ENCODE measurements around the gene RAB43.
A peak's percentile ranks its signal among the peaks of the same experiment; 100 is the strongest.
"Not testable (repeated sequence)": the region's sequence is repeated elsewhere in the genome, so short reads cannot be mapped to it uniquely, and the experiment has no call there.

The RAB43 gene

DNA sequence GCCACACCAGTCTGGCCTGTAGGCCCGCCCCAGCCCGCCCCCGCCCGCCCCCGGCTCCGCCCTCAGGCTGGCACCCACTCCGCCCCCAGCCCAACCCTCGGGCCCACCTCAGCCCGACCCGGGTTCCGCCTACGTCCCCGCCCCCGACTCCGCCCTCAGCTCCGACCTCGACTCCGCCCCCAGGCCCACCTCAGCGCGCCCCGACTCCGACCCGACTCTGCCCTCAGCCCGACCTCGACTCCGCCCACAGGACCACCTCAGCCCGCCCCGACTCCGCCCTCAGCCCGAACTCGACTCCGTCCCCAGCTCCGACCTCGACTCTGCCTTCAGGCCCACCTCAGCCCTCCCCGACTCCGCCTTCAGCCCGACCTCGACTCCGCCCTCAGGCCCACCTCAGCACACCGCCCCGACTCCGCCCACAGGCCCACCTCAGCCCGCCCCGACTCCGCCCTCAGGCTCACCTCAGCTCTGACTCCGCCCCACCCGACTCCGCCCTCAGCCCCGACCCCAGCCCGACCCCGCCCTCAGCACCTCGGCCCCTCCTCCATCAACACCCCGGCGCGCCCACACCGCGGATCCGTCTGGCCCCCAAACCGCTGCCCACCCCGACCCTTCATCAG, at the start of gene RAB43:
TSS of gene RAB43 (minus strand) at position 13 of the 620 bp plus-strand sequence. CDS start 315 bp downstream, outside the sequence.
- DNase-seq (ENCODE audit: low read depth in 2 of 2): peak; percentile 77 to 81

DNA sequence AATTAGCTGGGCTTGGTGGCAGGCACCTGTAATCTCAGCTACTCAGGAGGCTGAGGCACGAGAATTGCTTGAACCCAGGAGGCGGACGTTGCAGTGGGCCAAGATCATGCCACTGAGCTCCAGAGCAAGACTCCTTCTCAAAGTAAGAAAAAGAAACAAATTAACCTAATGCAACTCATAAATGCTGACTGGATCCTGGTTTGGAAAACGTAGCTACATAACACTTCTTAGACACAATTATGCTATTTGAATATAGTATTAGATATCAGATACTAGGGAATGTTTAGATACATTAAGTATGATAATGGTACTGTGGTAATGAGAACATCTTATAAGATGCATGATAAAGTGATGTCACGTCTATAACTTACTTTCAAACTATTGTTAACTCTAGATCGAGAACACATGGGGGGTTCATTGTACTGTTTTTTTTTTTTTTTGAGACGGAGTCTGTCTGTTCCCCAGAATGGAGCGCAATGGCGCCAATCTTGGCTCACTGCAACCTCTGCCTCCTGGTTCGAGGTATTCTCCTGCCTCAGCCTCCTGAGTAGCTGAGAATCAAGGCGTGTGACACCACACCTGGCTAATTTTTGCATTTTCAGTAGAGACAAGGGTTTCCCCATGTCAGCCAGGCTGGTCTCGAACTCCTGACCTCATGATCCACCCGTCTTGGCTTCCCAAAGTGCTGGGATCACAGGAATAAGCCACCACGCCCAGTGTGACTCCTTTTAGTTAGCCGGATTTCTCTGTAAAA, 45.2 kb upstream of the RAB43 start:
- no peak for DNase-seq (ENCODE audit: low read depth in 2 of 2)

DNA sequence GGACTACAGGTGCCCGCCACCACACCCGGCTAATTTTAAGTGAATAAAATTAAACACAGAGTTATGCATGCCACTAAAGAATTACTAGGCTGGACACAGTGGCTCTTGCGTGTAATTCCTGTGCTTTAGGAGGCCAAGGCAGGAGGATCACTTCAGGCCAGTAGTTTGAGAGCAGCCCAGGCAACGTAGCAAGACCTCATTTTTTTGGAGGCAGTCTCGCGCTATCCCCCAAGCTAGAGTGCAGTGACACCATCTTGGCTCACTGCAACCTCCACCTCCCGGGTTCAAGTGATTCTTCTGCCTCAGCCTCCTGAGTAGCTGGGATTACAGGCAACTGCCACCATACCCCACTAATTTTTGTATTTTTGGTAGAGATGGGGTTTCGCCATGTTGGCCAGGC, 44.0 kb upstream of the RAB43 start:
- DNase-seq (ENCODE audit: low read depth in 2 of 2): not testable (repeated sequence)

DNA sequence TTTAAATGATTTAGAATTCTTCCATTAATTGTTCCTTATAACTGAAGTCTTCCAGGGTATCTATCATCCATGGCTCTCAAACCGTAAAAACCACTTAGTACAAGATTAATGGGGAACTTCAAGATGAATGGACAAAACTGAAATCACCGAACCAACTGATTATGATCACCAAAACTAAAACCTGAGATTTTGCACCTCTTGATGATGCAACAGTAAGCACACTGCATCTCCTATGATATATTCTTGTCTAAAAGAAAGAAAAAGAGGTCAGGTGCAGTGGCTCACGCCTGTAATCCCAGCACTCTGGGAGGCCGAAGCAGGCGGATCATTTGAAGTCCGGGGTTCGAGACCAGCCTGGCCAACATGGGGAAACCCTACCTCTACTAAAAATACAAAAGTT, 42.9 kb upstream of the RAB43 start:
- no peak for DNase-seq (ENCODE audit: low read depth in 2 of 2)

DNA sequence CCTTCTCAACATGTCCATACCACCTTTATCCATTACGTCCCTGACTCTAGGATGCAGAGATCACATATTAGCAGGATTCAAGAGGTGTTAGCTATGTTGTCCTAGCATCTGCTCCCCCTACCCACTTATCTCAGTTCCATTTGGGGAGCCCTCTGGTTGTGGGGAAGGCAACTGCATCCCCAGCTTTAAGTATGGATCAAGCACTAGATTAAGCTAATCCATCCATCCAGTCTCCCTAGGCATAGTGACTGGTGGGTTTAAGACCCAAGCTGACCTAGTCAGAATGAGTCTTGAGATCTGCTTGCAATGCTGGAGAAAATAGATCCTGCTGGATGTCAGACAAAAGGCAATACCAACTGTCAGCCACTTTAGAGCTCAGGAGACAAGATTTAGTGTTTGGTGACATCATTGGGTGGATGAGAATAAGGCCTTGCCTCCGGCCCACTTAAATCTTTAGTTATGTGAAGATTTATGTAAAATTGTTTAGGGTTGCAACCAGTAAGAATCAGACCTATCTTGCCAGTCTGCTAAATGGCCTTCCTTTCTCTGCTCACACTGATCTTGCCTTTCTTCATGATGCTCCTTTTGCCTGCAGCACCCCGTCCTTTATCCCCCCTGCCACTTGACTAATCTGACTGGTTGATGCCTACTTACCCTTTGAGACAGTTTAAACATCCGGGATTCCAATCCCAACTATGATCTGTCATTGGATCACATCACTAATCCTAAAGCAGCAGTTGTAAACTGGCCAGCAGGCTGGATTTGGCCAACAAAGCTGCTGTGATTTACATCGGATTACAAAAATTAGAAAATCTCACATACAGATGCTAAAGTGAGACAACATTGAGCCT, 41.4 kb upstream of the RAB43 start:
- no peak for DNase-seq (ENCODE audit: low read depth in 2 of 2)

DNA sequence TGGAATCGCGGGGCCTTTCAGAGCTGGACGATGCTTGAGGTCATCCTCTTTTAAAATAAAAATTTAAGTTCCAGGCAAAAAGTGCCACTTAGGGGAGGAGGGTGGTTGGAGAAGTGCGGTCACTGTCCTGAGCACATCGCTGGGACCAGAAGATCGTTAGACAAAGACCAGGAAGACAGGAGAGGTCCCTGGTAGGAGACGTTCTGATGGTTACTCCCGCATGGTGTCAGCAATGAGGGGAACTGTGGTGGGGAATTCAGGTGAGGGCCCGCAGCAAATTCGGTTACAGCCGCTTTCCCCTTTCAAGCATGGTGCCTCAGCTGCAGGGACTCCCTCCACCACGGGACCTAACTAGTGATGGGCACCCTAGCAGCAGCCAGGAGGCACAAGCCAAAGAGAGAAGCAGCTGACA, 40.3 kb upstream of the RAB43 start:
- peak in 1 of 2 donors; percentile 5 for DNase-seq (ENCODE audit: low read depth in 2 of 2)

DNA sequence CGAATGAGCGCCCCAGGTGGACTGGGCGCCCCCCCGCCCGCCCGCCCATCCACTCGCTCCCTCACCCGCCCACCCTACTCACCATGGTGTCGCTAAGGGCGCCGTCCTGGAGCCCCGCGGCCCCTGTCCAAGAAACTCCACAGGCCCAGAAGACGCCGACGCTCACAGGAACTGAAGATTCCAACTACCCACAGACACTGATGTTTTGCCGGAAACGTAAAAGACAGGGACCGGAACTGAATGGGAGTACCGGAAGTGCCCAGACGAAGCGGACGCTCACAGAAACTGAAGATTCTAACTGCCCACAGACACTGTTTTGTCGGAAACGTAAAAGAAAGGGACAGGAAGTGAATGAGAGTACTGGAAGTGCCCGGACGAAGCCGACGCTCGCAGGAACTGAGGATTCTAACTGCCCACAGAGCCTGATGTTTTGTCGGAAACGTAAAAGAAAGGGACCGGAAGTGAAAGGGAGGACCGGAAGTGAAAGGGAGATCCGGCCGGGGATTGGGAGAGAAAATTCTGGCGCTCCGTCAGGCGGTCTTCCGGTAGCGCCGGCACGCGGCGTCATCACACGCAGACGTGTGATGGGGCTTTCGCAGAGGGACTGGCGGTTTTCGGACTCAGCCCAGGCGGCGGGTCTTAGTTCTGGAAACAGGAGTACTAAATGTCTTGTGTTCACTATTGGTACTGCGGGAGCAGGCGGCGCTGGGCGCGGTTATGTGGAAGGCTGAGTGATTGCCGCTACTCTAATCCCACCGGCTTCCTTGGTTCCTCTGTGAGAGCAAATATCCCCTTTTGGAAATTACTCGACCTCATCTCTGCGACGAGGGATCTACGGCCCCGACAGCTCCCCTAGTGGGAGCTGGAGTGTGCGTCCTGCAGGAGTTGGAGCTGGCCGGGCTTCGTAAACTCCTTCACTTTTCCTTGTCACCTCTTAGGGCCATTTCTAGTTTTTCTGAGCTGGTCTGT, 39.6 kb upstream of the RAB43 start, which contains the start of gene ISY1:
TSS of gene ISY1 (minus strand) at position 173 of the 969 bp plus-strand sequence. CDS start at position 85, 88 bp downstream.
- DNase-seq (ENCODE audit: low read depth in 2 of 2): peak; percentile 74 to 77

DNA sequence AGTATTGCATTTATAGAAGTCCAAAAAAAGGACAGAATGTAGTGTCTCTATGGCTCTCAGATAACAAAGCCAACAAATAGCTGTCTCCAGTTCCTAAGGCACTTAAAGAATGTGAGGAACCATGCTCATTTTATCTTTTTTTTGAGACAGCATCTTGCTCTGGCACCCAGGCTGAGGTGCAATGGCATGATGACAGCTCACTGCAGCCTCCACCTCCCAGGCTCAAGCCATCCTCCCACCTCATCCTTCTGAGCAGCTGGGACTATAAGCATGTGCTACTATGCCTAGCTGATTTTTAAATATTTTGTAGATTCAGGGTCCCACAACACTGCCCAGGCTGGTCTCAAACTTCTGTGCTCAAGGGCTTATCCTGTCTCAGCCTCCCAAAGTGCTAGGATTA, 23.2 kb upstream of the RAB43 start:
- no peak for DNase-seq (ENCODE audit: low read depth in 2 of 2)

DNA sequence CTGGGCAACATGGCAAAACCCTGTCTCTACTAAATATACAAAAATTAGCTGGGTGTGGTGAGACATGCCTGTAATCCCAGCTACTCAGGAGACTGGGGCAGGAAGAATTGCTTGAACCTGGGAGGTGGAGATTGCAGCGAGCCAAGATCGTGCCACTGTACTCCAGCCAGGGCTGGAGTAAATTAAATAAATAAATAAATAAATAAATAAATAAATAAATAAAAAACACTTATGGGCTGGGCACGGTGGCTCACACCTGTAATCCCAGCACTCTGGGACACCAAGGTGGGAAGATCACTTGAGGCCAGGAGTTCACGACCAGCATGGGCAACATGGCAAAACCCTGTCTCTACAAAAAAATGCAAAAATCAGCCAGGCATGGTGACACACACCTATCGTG, 19.4 kb upstream of the RAB43 start:
- DNase-seq (ENCODE audit: low read depth in 2 of 2): not testable (repeated sequence)

DNA sequence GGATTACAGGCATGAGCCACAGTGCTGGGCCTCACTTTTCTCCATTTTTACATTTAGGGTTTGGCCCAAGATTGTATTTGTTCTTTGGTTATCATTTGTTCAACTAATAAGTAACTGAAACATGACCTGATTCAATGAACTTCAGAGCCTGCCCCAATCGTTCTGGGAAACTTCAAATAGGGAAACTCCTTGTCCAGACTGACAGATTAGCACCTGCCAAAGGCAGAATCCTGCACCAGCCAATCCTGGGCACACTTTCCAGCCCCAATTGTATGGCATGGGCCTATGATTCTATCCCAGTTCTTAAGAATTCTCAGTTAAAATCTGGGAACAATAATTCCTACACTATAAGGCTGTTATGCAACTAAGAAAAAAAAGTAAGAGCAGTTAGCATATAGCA, 18.3 kb upstream of the RAB43 start:
- no peak for DNase-seq (ENCODE audit: low read depth in 2 of 2)

DNA sequence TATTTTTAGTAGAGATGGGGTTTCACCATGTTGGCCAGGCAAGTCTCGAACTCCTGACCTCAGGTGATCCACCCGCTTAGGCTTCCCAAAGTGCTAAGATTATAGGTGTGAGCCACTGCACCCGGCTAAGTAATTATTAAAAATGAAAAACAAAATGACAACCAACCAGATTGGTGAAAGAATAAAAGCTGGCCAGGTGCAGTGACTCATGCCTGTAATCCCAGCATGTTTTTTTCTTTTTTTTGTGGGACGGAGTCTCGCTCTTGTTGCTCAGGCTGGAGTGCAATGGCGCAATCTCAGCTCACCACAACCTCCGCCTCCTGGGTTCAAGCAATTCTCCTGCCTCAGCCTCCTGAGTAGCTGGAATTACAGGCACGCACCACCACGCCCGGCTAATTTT, 14.7 kb upstream of the RAB43 start:
- DNase-seq (ENCODE audit: low read depth in 2 of 2): not testable (repeated sequence)

DNA sequence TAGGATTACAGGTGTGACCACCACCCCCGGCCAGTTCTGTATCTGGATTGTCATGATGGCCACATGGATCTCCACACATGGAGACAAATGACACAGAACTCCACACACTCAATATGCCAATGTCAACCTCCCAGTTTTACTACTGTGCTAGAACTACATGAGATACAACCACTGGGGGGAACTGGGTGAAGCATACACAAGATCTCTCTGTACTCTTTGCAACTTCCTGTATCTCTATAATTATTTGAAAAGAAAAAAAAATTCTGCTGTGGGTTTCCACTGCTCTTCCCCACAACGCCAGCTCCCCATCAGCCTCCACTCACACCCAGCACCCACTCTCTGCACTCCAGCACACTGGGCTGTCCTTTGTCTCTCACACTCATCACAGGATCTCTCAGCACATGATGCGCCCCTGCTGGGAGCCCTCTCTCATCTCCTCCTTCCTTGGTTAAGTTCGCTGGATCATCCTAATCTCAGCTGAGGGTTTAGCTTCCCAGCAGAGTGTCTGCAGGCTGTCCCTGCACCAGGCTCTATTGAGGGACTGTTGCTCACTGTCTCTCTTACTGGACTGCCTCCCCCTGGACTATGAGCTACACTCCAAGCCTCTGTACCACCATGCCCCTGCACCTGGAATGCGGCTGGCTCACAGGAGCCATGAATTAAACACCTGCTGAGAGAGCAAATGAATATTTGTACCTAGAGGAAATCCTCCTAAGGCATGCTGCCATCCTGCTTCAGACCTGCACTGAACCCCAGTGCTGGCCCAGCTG, 10.7 kb upstream of the RAB43 start:
- no peak for DNase-seq (ENCODE audit: low read depth in 2 of 2)

DNA sequence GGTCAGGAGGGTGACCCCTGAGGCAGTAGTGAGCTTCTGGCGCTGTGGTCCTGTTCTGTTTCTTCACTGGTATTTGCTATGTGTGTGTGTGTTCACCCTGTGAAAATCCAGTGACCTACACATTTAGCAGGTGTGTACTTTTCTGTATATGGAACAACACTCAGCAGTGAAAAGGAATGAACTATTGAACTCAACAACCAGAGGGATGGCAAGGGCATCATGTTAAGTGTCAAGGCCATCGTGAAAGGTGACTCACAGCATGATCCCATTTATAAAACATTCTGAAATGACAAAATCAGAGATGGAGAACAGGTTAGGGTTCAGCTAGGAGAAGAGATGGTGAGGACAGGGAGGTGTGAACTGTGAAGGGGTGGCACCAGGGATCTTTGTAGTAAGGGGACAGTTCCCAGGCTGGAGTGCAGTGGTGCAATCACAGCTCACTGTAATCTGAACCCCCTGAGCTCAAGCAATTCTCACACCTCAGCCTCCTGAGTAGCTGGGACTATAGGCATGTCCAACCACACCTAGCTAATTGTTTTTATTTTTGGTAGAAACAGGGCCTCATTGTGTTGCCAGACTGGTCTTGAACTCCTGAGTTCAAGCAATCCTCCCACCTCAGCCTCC, 10.0 kb upstream of the RAB43 start:
- no peak for DNase-seq (ENCODE audit: low read depth in 2 of 2)

DNA sequence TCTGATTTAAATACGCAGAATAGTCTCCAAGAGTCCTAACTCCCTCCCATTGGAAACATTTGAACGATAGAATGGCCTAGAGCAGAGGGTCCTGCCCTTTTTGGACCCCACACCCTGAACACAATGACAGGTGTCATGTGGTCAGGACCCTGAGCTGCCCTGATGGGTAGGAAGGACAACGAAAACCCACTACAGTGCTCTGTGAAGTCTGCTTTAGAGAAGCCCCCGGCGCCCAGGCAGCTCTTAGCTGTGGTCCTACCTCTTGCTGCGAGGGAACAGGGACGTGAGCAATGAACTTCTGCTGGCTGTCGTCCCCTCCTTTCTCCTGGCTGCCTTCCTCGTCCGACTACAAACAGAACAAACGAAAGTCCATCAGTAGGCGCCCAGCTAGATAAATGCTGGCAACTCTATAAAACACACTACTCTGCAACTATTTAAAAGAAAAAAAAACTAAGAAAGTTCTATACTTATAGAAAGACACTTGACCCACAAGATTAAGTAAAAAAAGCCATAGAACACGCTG, 8.7 kb upstream of the RAB43 start:
- no peak for DNase-seq (ENCODE audit: low read depth in 2 of 2)

DNA sequence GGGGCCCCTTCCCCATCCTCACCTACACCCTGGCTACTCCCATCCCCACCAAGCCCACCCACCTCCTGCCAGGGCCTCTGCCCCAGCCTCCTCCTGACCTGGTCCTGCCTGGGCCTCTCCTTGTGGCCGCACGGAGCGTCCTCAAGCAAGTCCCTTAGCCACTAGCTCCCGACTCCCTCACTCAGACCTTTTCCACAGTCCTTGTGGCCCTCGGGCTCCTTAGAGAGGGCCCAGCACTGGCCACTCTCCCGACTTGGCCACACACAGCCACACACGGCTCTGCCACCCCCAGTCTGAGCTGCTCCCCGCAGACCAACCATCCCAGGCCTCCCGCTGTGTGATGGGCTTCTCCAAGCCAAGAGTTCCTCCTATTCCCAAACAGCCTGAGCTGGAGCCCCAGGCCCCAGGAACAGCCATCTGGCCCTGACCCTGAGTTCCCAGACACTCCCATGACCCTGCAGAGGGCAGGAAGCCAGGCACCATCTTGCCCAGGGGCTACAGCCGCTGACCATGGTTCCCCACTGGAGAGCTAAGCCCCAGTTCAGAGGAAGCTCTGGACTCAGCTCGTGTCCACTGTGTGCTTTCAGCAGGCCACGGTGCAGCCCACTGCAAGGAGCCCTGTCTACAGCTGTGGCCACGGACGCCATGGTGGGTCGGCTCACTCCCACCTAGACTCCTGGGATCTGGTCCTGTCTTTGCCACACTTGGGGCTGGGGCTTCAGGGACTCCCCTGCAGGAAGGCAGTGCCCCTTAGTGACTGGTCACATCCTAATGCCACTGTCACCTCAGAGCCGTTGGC, 7.0 kb upstream of the RAB43 start:
- DNase-seq (ENCODE audit: low read depth in 2 of 2): no peak

DNA sequence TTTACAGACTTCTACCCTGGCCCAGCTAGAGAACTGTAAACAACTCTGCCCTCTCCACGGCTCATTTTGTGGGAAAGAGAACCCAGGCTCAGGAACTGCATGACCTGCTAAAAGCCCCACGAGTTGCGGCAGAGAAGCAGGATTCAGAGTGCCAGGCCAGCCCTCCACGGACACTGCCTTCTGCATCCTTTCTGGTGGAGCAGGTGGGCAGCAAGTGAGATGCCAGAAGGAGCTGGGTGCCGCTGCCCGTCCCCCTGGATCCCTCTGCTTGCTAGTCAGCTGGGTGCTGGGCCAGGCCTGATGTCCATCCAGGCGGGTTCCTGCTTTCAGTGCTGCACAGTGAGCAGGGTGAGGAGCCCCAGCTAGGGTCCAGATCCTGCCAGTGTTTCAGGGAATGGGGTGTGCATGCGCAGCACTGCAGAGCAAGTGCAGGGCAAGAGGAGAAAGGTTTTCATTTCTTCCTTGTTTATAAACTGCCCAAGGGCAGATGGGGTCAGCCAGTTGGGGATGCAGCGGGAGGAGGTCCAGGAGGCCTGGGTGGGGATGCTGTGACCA, 5.2 kb upstream of the RAB43 start:
- DNase-seq (ENCODE audit: low read depth in 2 of 2): no peak

DNA sequence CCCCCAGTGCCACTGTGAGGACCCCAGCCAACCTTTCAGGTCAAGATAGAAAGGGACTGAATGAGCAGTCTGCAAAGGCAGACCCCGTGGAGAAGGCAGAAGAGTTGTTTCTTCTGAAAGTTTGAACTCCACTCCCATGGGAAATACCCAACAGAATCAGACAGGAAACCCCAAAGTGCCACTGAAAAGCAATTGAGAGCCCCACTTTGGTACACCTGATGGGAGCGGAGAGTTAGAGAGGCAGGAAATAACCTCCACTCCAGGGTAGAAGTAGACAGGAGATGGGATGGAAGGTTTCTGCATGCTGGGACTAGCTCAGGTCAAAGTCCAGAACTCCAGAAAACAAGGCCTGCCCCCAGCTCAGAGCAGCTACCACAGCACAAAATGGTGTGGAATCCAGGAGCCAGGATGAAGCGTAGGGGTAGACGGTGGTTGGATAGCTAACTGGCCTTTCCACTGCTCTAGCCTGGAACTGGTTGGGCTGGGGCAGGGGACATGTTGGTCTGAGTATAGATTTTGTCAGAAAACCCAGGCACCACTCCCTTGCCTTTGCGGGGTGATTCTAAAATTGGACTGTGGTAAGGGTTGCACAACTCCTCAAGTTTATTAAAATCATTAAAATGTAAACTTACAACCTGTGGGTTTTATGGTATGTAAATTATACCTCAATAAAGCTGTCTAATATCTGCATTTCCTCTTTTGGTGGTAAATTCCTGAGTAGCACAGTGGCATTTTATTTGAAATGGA, 1.9 kb upstream of the RAB43 start:
- no peak for DNase-seq (ENCODE audit: low read depth in 2 of 2)

Measured in stimulated activated CD8-positive, alpha-beta memory T cell treated with anti-CD3 and anti-CD28 coated beads, Interleukin-15, amount 100 ng/mL, for 4 hours (primary cell).